Measurements from ENCODE around the gene NOTCH2. TPM values are rescaled to one million over a fixed set of nuclear protein-coding genes. Genes with fewer than 3 reads are reported as not detected.

The NOTCH2 gene
- total RNA-seq, 1 donor from 2014 or later = 180 TPM

- H3K27me3 Mint-ChIP-seq (ENCODE audit: unreplicated experiment) = no peaks in the 10 kb centered on the region
- no peak overlapping the region for H3K4me3 Mint-ChIP-seq (ENCODE audit: unreplicated experiment)
- H3K27ac Mint-ChIP-seq (ENCODE audit: unreplicated experiment) = no peak overlapping the region
- DNase-seq (ENCODE audit: extremely low spot score, unreplicated experiment) = no peak
- H3K4me1 Mint-ChIP-seq (ENCODE audit: unreplicated experiment) = peaks cover 3% of the 10 kb centered on the region
- peaks cover 6% of the 10 kb centered on the region for H3K9me3 Mint-ChIP-seq (ENCODE audit: unreplicated experiment)
- TF ChIP-seq, protein P1, sequence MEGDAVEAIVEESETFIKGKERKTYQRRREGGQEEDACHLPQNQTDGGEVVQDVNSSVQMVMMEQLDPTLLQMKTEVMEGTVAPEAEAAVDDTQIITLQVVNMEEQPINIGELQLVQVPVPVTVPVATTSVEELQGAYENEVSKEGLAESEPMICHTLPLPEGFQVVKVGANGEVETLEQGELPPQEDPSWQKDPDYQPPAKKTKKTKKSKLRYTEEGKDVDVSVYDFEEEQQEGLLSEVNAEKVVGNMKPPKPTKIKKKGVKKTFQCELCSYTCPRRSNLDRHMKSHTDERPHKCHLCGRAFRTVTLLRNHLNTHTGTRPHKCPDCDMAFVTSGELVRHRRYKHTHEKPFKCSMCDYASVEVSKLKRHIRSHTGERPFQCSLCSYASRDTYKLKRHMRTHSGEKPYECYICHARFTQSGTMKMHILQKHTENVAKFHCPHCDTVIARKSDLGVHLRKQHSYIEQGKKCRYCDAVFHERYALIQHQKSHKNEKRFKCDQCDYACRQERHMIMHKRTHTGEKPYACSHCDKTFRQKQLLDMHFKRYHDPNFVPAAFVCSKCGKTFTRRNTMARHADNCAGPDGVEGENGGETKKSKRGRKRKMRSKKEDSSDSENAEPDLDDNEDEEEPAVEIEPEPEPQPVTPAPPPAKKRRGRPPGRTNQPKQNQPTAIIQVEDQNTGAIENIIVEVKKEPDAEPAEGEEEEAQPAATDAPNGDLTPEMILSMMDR (IDR thresholded peaks at IDR 0.05) = no peak
- peaks cover 63% of the 10 kb centered on the region for H3K36me3 Mint-ChIP-seq (ENCODE audit: unreplicated experiment)
Observed at GRCh38 chr1:119940697-119941096, 128.8 kb downstream of the NOTCH2 start.

- H3K27me3 Mint-ChIP-seq (ENCODE audit: unreplicated experiment) = no peaks in the 10 kb centered on the region
- no peaks in the 10 kb centered on the region for H3K4me1 Mint-ChIP-seq (ENCODE audit: unreplicated experiment)
- peaks cover 75% of the 10 kb centered on the region for H3K36me3 Mint-ChIP-seq (ENCODE audit: unreplicated experiment)
- H3K4me3 Mint-ChIP-seq (ENCODE audit: unreplicated experiment) = no peak overlapping the region
- TF ChIP-seq, protein P1 (IDR thresholded peaks at IDR 0.05) = no peak
- no peak overlapping the region for H3K27ac Mint-ChIP-seq (ENCODE audit: unreplicated experiment)
- H3K9me3 Mint-ChIP-seq (ENCODE audit: unreplicated experiment) = peaks cover 14% of the 10 kb centered on the region
- no peak for DNase-seq (ENCODE audit: extremely low spot score, unreplicated experiment)
Observed at GRCh38 chr1:119937198-119937597, 132.3 kb downstream of the NOTCH2 start.

DNA sequence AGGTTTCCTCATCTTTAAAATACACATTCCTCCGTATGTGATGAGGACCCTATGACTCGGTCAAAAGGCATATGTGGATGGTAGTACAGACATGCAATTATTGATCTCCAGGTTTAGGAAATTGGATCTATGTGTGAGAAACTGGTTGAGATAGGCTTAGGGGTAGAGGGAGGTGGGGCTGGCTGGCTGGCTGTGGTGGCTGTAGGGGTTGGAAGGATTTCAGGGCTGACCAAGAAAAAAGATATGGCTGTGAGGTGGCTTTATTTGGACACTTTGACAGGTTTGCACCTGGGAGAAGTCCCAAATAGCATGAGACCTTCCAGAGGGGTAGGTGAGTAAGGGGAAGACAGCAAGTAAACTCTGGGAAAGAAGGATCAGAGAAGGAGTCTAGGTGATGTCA, 133.5 kb downstream of the NOTCH2 start:
- Mint-ChIP-seq H3K27me3 (ENCODE audit: unreplicated experiment) (no peaks in the 10 kb centered on the region), H3K9me3 (ENCODE audit: unreplicated experiment) (peaks cover 14% of the 10 kb centered on the region), H3K36me3 (ENCODE audit: unreplicated experiment) (peaks cover 72% of the 10 kb centered on the region), H3K4me3 (ENCODE audit: unreplicated experiment) (no peak overlapping the region), H3K4me1 (ENCODE audit: unreplicated experiment) (no peaks in the 10 kb centered on the region), H3K27ac (ENCODE audit: unreplicated experiment) (no peak overlapping the region)
- DNase-seq (ENCODE audit: extremely low spot score, unreplicated experiment) = no peak
- TF ChIP-seq, protein P1 (IDR thresholded peaks at IDR 0.05) = no peak

- H3K4me3 Mint-ChIP-seq (ENCODE audit: unreplicated experiment) = no peak overlapping the region
- no peaks in the 10 kb centered on the region for H3K4me1 Mint-ChIP-seq (ENCODE audit: unreplicated experiment)
- TF ChIP-seq, protein P1 (IDR thresholded peaks at IDR 0.05) = no peak
- DNase-seq (ENCODE audit: extremely low spot score, unreplicated experiment) = no peak
- no peak overlapping the region for H3K27ac Mint-ChIP-seq (ENCODE audit: unreplicated experiment)
- H3K36me3 Mint-ChIP-seq (ENCODE audit: unreplicated experiment) = peaks cover 70% of the 10 kb centered on the region
- peaks cover 14% of the 10 kb centered on the region for H3K9me3 Mint-ChIP-seq (ENCODE audit: unreplicated experiment)
- no peaks in the 10 kb centered on the region for H3K27me3 Mint-ChIP-seq (ENCODE audit: unreplicated experiment)
Observed at GRCh38 chr1:119935373-119935772, 134.1 kb downstream of the NOTCH2 start.

GRCh38 chr1:119933397-119933796, 136.1 kb downstream of the NOTCH2 start:
- Mint-ChIP-seq H3K4me1 (ENCODE audit: unreplicated experiment) (no peaks in the 10 kb centered on the region), H3K27ac (ENCODE audit: unreplicated experiment) (no peak overlapping the region), H3K27me3 (ENCODE audit: unreplicated experiment) (no peaks in the 10 kb centered on the region), H3K9me3 (ENCODE audit: unreplicated experiment) (peaks cover 14% of the 10 kb centered on the region), H3K36me3 (ENCODE audit: unreplicated experiment) (peaks cover 64% of the 10 kb centered on the region), H3K4me3 (ENCODE audit: unreplicated experiment) (no peak overlapping the region)
- TF ChIP-seq, protein P1 (IDR thresholded peaks at IDR 0.05) = no peak
- DNase-seq (ENCODE audit: extremely low spot score, unreplicated experiment) = no peak

All from osteocyte (in vitro differentiated cells).